Measurements from ENCODE around the gene C3orf18.

The C3orf18 gene

DNA sequence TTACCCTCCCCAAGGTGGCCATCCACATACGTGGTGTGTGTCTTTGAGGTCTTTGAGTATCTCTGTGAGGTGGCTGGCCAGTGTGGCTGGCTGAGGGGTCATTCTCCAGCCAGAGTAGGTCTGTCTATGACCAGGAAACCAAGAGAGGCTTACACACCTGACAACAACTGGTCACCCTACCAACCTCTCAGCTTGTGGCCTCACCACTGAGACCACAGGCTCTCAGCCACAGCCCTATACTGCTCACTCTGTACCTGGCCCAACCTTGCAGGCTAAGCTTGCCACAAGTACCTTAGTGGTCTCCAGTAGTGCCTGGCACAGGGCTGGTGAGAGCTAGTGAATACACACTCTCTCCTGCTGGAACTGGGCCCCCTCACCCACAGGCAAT lies 6.9 kb upstream of the C3orf18 start:
- H3K4me3 Mint-ChIP-seq, result peak overlapping the region; percentile 95
- peak overlapping the region; percentile 98 for H3K27ac Mint-ChIP-seq
- H3K9me3 Mint-ChIP-seq, result no peaks in the 10 kb centered on the region
- peaks cover 51% of the 10 kb centered on the region for H3K36me3 Mint-ChIP-seq (ENCODE audit: low read depth)
- H3K27me3 Mint-ChIP-seq, result no peaks in the 10 kb centered on the region
- peaks cover 73% of the 10 kb centered on the region for H3K4me1 Mint-ChIP-seq (ENCODE audit: low read depth)

- H3K36me3 Mint-ChIP-seq (ENCODE audit: low read depth), result peaks cover 46% of the 10 kb centered on the region
- no peaks in the 10 kb centered on the region for H3K27me3 Mint-ChIP-seq
- peak overlapping the region; percentile 95 for H3K4me3 Mint-ChIP-seq
- H3K9me3 Mint-ChIP-seq, result no peaks in the 10 kb centered on the region
- peaks cover 72% of the 10 kb centered on the region for H3K4me1 Mint-ChIP-seq (ENCODE audit: low read depth)
- H3K27ac Mint-ChIP-seq, result peak overlapping the region; percentile 98
These were observed 6.3 kb upstream of the C3orf18 start for GRCh38 chr3:50573566-50574443.

- no peaks in the 10 kb centered on the region for H3K27me3 Mint-ChIP-seq
- peaks cover 39% of the 10 kb centered on the region for H3K36me3 Mint-ChIP-seq (ENCODE audit: low read depth)
- peak overlapping the region; percentile 95 for H3K4me3 Mint-ChIP-seq
- H3K4me1 Mint-ChIP-seq (ENCODE audit: low read depth), result peaks cover 73% of the 10 kb centered on the region
- peak overlapping the region; percentile 98 for H3K27ac Mint-ChIP-seq
- no peaks in the 10 kb centered on the region for H3K9me3 Mint-ChIP-seq
These were observed 5.3 kb upstream of the C3orf18 start for GRCh38 chr3:50572801-50573371.

- Mint-ChIP-seq H3K27me3 (no peaks in the 10 kb centered on the region), H3K4me1 (ENCODE audit: low read depth) (peaks cover 76% of the 10 kb centered on the region), H3K9me3 (no peaks in the 10 kb centered on the region), H3K4me3 (peak overlapping the region; percentile 95), H3K27ac (peak overlapping the region; percentile 98), H3K36me3 (ENCODE audit: low read depth) (peaks cover 32% of the 10 kb centered on the region)
These were observed 4.6 kb upstream of the C3orf18 start for GRCh38 chr3:50572158-50572557.

- Mint-ChIP-seq H3K4me3 (peak overlapping the region; percentile 95), H3K4me1 (ENCODE audit: low read depth) (peaks cover 76% of the 10 kb centered on the region), H3K9me3 (no peaks in the 10 kb centered on the region), H3K27me3 (no peaks in the 10 kb centered on the region), H3K27ac (peak overlapping the region; percentile 98), H3K36me3 (ENCODE audit: low read depth) (peaks cover 28% of the 10 kb centered on the region)
These were observed 3.9 kb upstream of the C3orf18 start for GRCh38 chr3:50571486-50571885.

- H3K4me1 Mint-ChIP-seq (ENCODE audit: low read depth), result peaks cover 71% of the 10 kb centered on the region
- peak overlapping the region; percentile 98 for H3K27ac Mint-ChIP-seq
- H3K4me3 Mint-ChIP-seq, result peak overlapping the region; percentile 95
- H3K9me3 Mint-ChIP-seq, result no peaks in the 10 kb centered on the region
- peaks cover 24% of the 10 kb centered on the region for H3K36me3 Mint-ChIP-seq (ENCODE audit: low read depth)
- H3K27me3 Mint-ChIP-seq, result no peaks in the 10 kb centered on the region
These were observed 3.1 kb upstream of the C3orf18 start for GRCh38 chr3:50570508-50571279.

- peak within 1 kb of the TSS; percentile 95 for H3K4me3 Mint-ChIP-seq
- peaks cover 25% of the 10 kb centered on the region for H3K36me3 Mint-ChIP-seq (ENCODE audit: low read depth)
- H3K27me3 Mint-ChIP-seq, result no peaks in the 10 kb centered on the region
- no peaks in the 10 kb centered on the region for H3K9me3 Mint-ChIP-seq
- H3K4me1 Mint-ChIP-seq (ENCODE audit: low read depth), result peaks cover 56% of the 10 kb centered on the region
- H3K27ac Mint-ChIP-seq, result peak within 1 kb of the TSS; percentile 98
These were observed 1.6 kb upstream of the C3orf18 start, which contains the start of gene HEMK1 for GRCh38 chr3:50568947-50569749. HEMK1 (plus strand) TSS chr3:50569522; CDS start chr3:50571105, 1,583 bp downstream.

- Mint-ChIP-seq H3K4me3 (peak overlapping the region; percentile 79), H3K36me3 (ENCODE audit: low read depth) (peaks cover 20% of the 10 kb centered on the region), H3K9me3 (no peaks in the 10 kb centered on the region), H3K4me1 (ENCODE audit: low read depth) (peaks cover 44% of the 10 kb centered on the region), H3K27me3 (no peaks in the 10 kb centered on the region), H3K27ac (no peak overlapping the region)
These were observed 549 bp downstream of the C3orf18 start for GRCh38 chr3:50567011-50567385.

DNA sequence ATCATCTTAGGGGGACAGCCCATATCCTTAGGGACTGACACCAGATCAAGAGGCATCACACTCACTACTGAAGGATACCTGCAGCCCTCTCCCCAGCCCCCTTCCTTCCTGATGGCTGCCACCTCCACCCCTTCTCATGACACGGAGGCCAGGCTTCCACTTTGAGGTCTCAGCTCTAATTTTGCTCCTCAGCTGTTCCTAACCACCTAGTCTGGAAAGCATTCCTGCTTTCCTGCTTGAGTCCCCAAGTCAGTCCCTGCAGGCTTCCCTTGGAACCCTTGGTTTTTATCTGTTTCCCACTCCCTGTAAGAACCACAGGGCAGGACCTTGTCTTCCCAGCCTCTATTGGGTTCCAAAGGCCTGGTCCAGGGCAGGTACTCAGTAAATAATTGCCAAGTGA lies 3.2 kb downstream of the C3orf18 start:
- no peak overlapping the region for H3K27ac Mint-ChIP-seq
- H3K27me3 Mint-ChIP-seq, result no peaks in the 10 kb centered on the region
- H3K36me3 Mint-ChIP-seq (ENCODE audit: low read depth), result peaks cover 7% of the 10 kb centered on the region
- H3K4me3 Mint-ChIP-seq, result no peak overlapping the region
- H3K9me3 Mint-ChIP-seq, result no peaks in the 10 kb centered on the region
- peaks cover 19% of the 10 kb centered on the region for H3K4me1 Mint-ChIP-seq (ENCODE audit: low read depth)

GRCh38 chr3:50563867-50564266 lies 3.7 kb downstream of the C3orf18 start:
- Mint-ChIP-seq H3K27ac (no peak overlapping the region), H3K36me3 (ENCODE audit: low read depth) (peaks cover 6% of the 10 kb centered on the region), H3K27me3 (no peaks in the 10 kb centered on the region), H3K4me3 (no peak overlapping the region), H3K4me1 (ENCODE audit: low read depth) (peaks cover 19% of the 10 kb centered on the region), H3K9me3 (no peaks in the 10 kb centered on the region)

- Mint-ChIP-seq H3K9me3 (no peaks in the 10 kb centered on the region), H3K27me3 (no peaks in the 10 kb centered on the region), H3K27ac (no peak overlapping the region), H3K4me1 (ENCODE audit: low read depth) (peaks cover 18% of the 10 kb centered on the region), H3K36me3 (ENCODE audit: low read depth) (peaks cover 6% of the 10 kb centered on the region), H3K4me3 (no peak overlapping the region)
These were observed 4.7 kb downstream of the C3orf18 start for GRCh38 chr3:50562861-50563260.

GRCh38 chr3:50559702-50560101 lies 7.8 kb downstream of the C3orf18 start:
- H3K27ac Mint-ChIP-seq, result no peak overlapping the region
- peaks cover 10% of the 10 kb centered on the region for H3K4me1 Mint-ChIP-seq (ENCODE audit: low read depth)
- H3K36me3 Mint-ChIP-seq (ENCODE audit: low read depth), result peaks cover 5% of the 10 kb centered on the region
- no peak overlapping the region for H3K4me3 Mint-ChIP-seq
- H3K9me3 Mint-ChIP-seq, result no peaks in the 10 kb centered on the region
- H3K27me3 Mint-ChIP-seq, result no peaks in the 10 kb centered on the region

DNA sequence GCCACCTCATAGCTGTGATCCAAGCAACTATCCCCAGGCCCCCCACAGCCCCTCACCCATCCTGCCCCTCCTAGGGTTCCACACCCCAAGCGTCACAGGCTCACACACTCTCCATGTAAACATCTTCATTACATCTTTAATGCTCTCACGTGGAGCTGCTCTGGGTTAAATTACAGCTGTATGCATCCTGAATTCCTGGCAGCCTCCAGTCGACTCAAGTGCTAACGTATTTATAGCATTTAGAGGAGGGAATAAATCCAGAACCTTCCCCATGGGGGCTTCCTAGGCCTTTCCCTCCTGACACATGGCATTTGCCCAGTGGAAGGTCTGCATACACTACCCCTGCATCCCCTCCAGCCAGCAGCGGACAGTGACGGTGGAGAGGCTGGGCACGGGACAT lies 9.6 kb downstream of the C3orf18 start:
- Mint-ChIP-seq H3K4me1 (ENCODE audit: low read depth) (peaks cover 3% of the 10 kb centered on the region), H3K9me3 (no peaks in the 10 kb centered on the region), H3K27ac (no peak overlapping the region), H3K36me3 (ENCODE audit: low read depth) (no peaks in the 10 kb centered on the region), H3K27me3 (no peaks in the 10 kb centered on the region), H3K4me3 (no peak overlapping the region)

DNA sequence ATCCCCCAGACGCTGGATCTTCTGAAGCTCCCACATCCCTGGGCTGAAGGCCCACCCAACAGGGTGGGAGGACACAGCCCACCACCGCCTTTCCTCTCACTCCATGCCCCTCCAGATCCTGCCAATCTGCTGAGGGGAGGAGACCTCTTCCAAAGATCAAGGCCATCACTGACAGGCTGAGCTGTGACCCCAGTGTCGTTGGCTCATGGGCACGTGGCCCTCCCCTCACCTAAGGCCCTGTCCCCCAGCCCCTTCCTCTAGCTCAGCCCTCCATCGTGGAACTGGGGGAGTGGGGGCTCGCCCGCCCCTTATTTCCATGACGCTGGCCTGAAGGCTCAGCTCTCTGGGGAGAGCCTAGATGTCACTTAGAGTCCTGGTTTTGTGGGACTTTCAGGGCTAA lies 10.4 kb downstream of the C3orf18 start:
- Mint-ChIP-seq H3K9me3 (no peaks in the 10 kb centered on the region), H3K36me3 (ENCODE audit: low read depth) (no peaks in the 10 kb centered on the region), H3K27ac (no peak overlapping the region), H3K27me3 (no peaks in the 10 kb centered on the region), H3K4me3 (no peak overlapping the region), H3K4me1 (ENCODE audit: low read depth) (no peaks in the 10 kb centered on the region)
